ENCODE results near the gene SKOR2.

GRCh38 chr18:47264308-47264700 is 12.8 kb upstream of the SKOR2 start:
- TF ChIP-seq POLR2A (conservative IDR thresholded peaks at IDR 0.05) = no peak
- no peak for TF ChIP-seq TCF7 (IDR thresholded peaks at IDR 0.05; ENCODE audit: borderline replicate concordance)
- no peak for TF ChIP-seq ZBED1 (IDR thresholded peaks at IDR 0.05)
- no peak for TF ChIP-seq PML (IDR thresholded peaks at IDR 0.05; ENCODE audit: low read length)
